BE2C (cell line): Measurements from ENCODE around the gene CHI3L2.

Experiments used
- DNase-seq: peaks from one replicate; pipeline ENCODE4 v3.0.0-alpha.2; 2020
- H3K27me3 ChIP-seq: fragments of 250-450 bp; sonication (Bioruptor Pico); 2 replicates; pipeline ENCODE4 v1.5.1; 2020; ENCODE audit warnings: mild to moderate bottlenecking
- H3K36me3 ChIP-seq: fragments of 250-450 bp; sonication (Bioruptor Pico); 2 replicates; pipeline ENCODE4 v1.5.1; 2020; ENCODE audit warnings: mild to moderate bottlenecking
- H3K4me1 ChIP-seq: fragments of 250-450 bp; sonication (Bioruptor Pico); 2 replicates; pipeline ENCODE4 v1.5.1; 2020
- H3K4me3 ChIP-seq: 2 replicates; pipeline ENCODE4 v1.5.1; 2011; ENCODE audit warnings: low read depth, low read length
- H3K9me3 ChIP-seq: fragments of 250-450 bp; sonication (Bioruptor Pico); 2 replicates; pipeline ENCODE4 v1.5.1; 2020
- CTCF ChIP-seq: IDR thresholded peaks from 2 replicates; pipeline ENCODE4 v1.5.1; 2012; ENCODE audit warnings: mild to moderate bottlenecking, low read depth, low read length

Gene CHI3L2

GRCh38 chr1:111190931-111191451 lies 36.5 kb upstream of the CHI3L2 start:
- H3K36me3 ChIP-seq: peaks cover 12% of the 10 kb centered on the region
- no peaks in the 10 kb centered on the region for H3K27me3 ChIP-seq
- H3K4me3 ChIP-seq: no peak overlapping the region
- no peaks in the 10 kb centered on the region for H3K4me1 ChIP-seq
- DNase-seq: no peak
- no peaks in the 10 kb centered on the region for H3K9me3 ChIP-seq
- no peak for TF ChIP-seq CTCF

GRCh38 chr1:111191496-111191895 lies 36.0 kb upstream of the CHI3L2 start:
- Histone ChIP-seq H3K9me3 (no peaks in the 10 kb centered on the region), H3K27me3 (no peaks in the 10 kb centered on the region), H3K4me3 (no peak overlapping the region), H3K36me3 (peaks cover 12% of the 10 kb centered on the region), H3K4me1 (no peaks in the 10 kb centered on the region)
- no peak for TF ChIP-seq CTCF
- no peak for DNase-seq

- TF ChIP-seq CTCF: no peak
- Histone ChIP-seq H3K36me3 (0 out of 2 replicates have a peak, but pooled peaks cover 7% of the 10 kb centered on the region), H3K9me3 (no peaks in the 10 kb centered on the region), H3K4me1 (no peaks in the 10 kb centered on the region), H3K4me3 (no peak overlapping the region), H3K27me3 (no peaks in the 10 kb centered on the region)
- no peak for DNase-seq
Measured at GRCh38 chr1:111192074-111192473, 35.4 kb upstream of the CHI3L2 start.

GRCh38 chr1:111192658-111193519 lies 34.6 kb upstream of the CHI3L2 start:
- 0 out of 2 replicates have a peak, but pooled peaks cover under 1% of the 10 kb centered on the region for H3K36me3 ChIP-seq
- no peak for DNase-seq
- no peaks in the 10 kb centered on the region for H3K4me1 ChIP-seq
- TF ChIP-seq CTCF: no peak
- H3K9me3 ChIP-seq: no peaks in the 10 kb centered on the region
- H3K27me3 ChIP-seq: no peaks in the 10 kb centered on the region
- no peak overlapping the region for H3K4me3 ChIP-seq

GRCh38 chr1:111193712-111194480 lies 33.6 kb upstream of the CHI3L2 start:
- H3K36me3 ChIP-seq: no peaks in the 10 kb centered on the region
- no peak for TF ChIP-seq CTCF
- H3K4me1 ChIP-seq: no peaks in the 10 kb centered on the region
- no peak for DNase-seq
- H3K9me3 ChIP-seq: no peaks in the 10 kb centered on the region
- H3K27me3 ChIP-seq: no peaks in the 10 kb centered on the region
- no peak overlapping the region for H3K4me3 ChIP-seq
